Measurements from ENCODE around the gene ZFYVE21.

The ZFYVE21 gene

DNA sequence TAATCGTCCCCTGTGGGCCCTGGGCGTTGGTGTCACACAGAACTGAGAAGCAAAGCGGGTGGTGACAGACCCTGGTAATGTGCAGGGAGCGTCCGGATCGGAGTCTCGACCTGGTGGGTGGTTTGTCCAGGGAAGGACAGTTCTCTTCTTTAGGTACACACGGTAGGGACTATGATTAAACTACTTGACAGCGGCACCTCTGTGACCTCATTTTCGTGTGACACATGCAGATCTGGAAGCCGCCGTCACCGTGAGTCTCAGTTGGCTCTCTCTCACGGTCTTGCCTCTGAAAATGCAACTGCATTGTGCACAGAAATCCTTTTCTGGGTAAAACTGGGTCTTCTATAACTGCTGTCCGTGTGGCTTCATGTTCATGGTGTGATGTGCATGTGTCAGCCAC is 32.5 kb upstream of the ZFYVE21 start:
- Histone ChIP-seq H3F3A (ENCODE audit: control insufficient read depth, insufficient read depth) (peaks cover 18% of the 10 kb centered on the region), H3K36me3 (ENCODE audit: control insufficient read depth, low read length) (peaks cover 80% of the 10 kb centered on the region)
- TF ChIP-seq, protein P1, sequence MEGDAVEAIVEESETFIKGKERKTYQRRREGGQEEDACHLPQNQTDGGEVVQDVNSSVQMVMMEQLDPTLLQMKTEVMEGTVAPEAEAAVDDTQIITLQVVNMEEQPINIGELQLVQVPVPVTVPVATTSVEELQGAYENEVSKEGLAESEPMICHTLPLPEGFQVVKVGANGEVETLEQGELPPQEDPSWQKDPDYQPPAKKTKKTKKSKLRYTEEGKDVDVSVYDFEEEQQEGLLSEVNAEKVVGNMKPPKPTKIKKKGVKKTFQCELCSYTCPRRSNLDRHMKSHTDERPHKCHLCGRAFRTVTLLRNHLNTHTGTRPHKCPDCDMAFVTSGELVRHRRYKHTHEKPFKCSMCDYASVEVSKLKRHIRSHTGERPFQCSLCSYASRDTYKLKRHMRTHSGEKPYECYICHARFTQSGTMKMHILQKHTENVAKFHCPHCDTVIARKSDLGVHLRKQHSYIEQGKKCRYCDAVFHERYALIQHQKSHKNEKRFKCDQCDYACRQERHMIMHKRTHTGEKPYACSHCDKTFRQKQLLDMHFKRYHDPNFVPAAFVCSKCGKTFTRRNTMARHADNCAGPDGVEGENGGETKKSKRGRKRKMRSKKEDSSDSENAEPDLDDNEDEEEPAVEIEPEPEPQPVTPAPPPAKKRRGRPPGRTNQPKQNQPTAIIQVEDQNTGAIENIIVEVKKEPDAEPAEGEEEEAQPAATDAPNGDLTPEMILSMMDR (IDR thresholded peaks at IDR 0.05; ENCODE audit: low read depth, low read length, poor library complexity, severe bottlenecking), result no peak
- no peak for TF ChIP-seq EZH2phosphoT487 (IDR thresholded peaks at IDR 0.05; ENCODE audit: borderline replicate concordance, low read length)

DNA sequence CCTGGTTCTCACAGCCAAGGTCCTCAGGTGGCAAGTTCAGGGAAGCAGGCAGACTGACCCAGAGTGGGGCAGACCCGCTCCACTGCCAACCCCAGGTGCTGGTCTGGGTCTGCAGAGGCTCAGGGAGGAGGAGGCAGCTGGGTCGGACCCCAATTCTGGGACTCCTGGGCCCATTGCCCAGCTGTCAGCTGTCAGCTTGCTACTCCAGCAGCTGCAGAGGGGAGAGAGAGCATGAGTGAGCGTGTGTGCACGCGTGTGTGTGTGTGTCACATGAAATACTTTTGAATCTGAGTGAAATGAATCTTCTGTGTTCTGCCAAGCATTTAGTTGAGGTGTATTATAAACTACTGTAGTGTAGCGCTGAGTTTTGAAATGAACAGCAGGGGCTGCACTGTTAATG is 31.1 kb upstream of the ZFYVE21 start:
- no peak for TF ChIP-seq EZH2phosphoT487 (IDR thresholded peaks at IDR 0.05; ENCODE audit: borderline replicate concordance, low read length)
- TF ChIP-seq, protein P1 (IDR thresholded peaks at IDR 0.05; ENCODE audit: low read depth, low read length, poor library complexity, severe bottlenecking), result no peak
- Histone ChIP-seq H3K27ac (ENCODE audit: low read depth, low read length) (no peak overlapping the region), H3F3A (ENCODE audit: control insufficient read depth, insufficient read depth) (peaks cover 19% of the 10 kb centered on the region), H3K4me2 (ENCODE audit: low read length) (no peak overlapping the region), H3K27me3 (ENCODE audit: control insufficient read depth, low read length) (no peaks in the 10 kb centered on the region), H3K4me1 (ENCODE audit: control insufficient read depth, low read length) (peaks cover 19% of the 10 kb centered on the region), H3K9me3 (ENCODE audit: control insufficient read depth, insufficient read depth, low read length) (no peaks in the 10 kb centered on the region), H3K36me3 (ENCODE audit: control insufficient read depth, low read length) (peaks cover 71% of the 10 kb centered on the region), H3K79me2 (ENCODE audit: control insufficient read depth, low read length) (peaks cover 18% of the 10 kb centered on the region), H3K4me3 (ENCODE audit: low read length) (no peak overlapping the region), H4K20me1 (ENCODE audit: control insufficient read depth, insufficient read depth, low read depth, low read length) (no peaks in the 10 kb centered on the region), H3K9me2 (replicated peaks; ENCODE audit: control insufficient read depth, low read length) (no peaks in the 10 kb centered on the region)

More for the DNA sequence above, 32.5 kb upstream of the ZFYVE21 start:
- Histone ChIP-seq H3K4me1 (ENCODE audit: control insufficient read depth, low read length) (peaks cover 18% of the 10 kb centered on the region), H4K20me1 (ENCODE audit: control insufficient read depth, insufficient read depth, low read depth, low read length) (no peaks in the 10 kb centered on the region), H3K27me3 (ENCODE audit: control insufficient read depth, low read length) (no peaks in the 10 kb centered on the region), H3K4me2 (ENCODE audit: low read length) (no peak overlapping the region), H3K79me2 (ENCODE audit: control insufficient read depth, low read length) (peaks cover 10% of the 10 kb centered on the region), H3K9me2 (replicated peaks; ENCODE audit: control insufficient read depth, low read length) (no peaks in the 10 kb centered on the region), H3K4me3 (ENCODE audit: low read length) (no peak overlapping the region), H3K27ac (ENCODE audit: low read depth, low read length) (no peak overlapping the region), H3K9me3 (ENCODE audit: control insufficient read depth, insufficient read depth, low read length) (no peaks in the 10 kb centered on the region)

DNA sequence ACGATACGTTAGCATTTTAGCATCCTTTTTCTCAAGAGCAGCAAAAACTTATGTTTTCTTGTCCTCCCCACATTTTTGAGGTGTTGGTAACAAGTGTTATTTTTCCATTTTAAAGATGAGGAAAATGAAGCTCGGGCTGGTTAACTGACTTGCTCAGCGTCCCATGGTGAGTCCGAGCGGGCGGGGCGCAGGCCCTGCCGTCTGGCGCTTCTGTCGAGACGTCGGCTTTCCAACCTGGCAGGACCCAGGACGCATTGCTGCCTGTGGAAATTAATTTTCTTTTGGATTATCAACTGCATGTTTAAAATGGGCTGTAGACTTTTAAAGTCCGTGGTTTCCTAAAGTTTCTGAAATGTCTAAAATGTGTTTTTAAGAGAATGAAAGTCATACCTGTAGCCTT is 30.7 kb upstream of the ZFYVE21 start:
- H3F3A ChIP-seq (ENCODE audit: control insufficient read depth, insufficient read depth), result peaks cover 19% of the 10 kb centered on the region
- TF ChIP-seq, protein P1 (IDR thresholded peaks at IDR 0.05; ENCODE audit: low read depth, low read length, poor library complexity, severe bottlenecking), result no peak
- no peak for TF ChIP-seq EZH2phosphoT487 (IDR thresholded peaks at IDR 0.05; ENCODE audit: borderline replicate concordance, low read length)
- H3K27me3 ChIP-seq (ENCODE audit: control insufficient read depth, low read length), result no peaks in the 10 kb centered on the region
- no peaks in the 10 kb centered on the region for H3K9me3 ChIP-seq (ENCODE audit: control insufficient read depth, insufficient read depth, low read length)
- H3K9me2 ChIP-seq (replicated peaks; ENCODE audit: control insufficient read depth, low read length), result no peaks in the 10 kb centered on the region
- peaks cover 19% of the 10 kb centered on the region for H3K79me2 ChIP-seq (ENCODE audit: control insufficient read depth, low read length)
- H3K27ac ChIP-seq (ENCODE audit: low read depth, low read length), result no peak overlapping the region
- H4K20me1 ChIP-seq (ENCODE audit: control insufficient read depth, insufficient read depth, low read depth, low read length), result no peaks in the 10 kb centered on the region
- H3K36me3 ChIP-seq (ENCODE audit: control insufficient read depth, low read length), result peaks cover 67% of the 10 kb centered on the region
- peaks cover 19% of the 10 kb centered on the region for H3K4me1 ChIP-seq (ENCODE audit: control insufficient read depth, low read length)
- H3K4me2 ChIP-seq (ENCODE audit: low read length), result no peak overlapping the region
- no peak overlapping the region for H3K4me3 ChIP-seq (ENCODE audit: low read length)

Data from DOHH2 (cell line).